ENCODE measurements around the gene TRIM34. TPM values are rescaled to one million over a fixed set of nuclear protein-coding genes. Genes with fewer than 3 reads are reported as not detected.

Gene TRIM34
- total RNA-seq, 1 experiment from 2014 or later = 1.5 TPM

DNA sequence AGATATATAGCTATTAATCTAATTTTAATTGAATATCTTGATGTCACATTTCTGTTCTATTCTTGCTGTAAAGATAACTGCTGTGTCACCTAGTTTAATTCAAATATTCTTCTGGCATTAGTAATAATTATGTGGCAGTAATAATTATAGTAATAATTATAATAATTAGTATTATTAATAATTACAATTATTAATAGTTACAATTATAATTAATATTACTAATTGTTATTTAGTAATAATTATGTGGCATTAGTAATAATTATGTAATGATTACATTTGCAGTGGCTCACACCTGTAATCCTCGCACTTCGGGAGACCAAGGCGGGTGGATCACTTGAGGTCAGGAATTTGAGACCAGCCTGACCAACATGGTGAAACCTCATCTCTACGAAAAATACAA lies 61.6 kb downstream of the TRIM34 start:
- ChIA-PET CTCF (interaction anchor here (1.3 kb wide), 1 partner anchor 83 kb away, joined by 5 read pairs; no protein-coding TSS in a partner anchor), POLR2A (no interaction called here)
- Histone ChIP-seq H3K4me1 (ENCODE audit: control insufficient read depth, insufficient read depth, low read length) (peaks cover 3% of the 10 kb centered on the region; the same call in 1 of the 2 replicates), H3K4me3 (ENCODE audit: low read depth in 2 of 2, low read length in 2 of 2) (no peak overlapping the region), H3K9me3 (ENCODE audit: control insufficient read depth, insufficient read depth, low read depth, low read length) (no peaks in the 10 kb centered on the region), H3K27me3 (ENCODE audit: control insufficient read depth, insufficient read depth, low read length) (no peaks in the 10 kb centered on the region), H3K27ac (ENCODE audit: low read length) (no peak overlapping the region), H3K36me3 (ENCODE audit: control insufficient read depth, insufficient read depth, low read length) (no peaks in the 10 kb centered on the region)
- TF ChIP-seq SIN3A (IDR thresholded peaks at IDR 0.05; ENCODE audit: borderline replicate concordance, insufficient read depth, low read depth, low read length) (no peak), REST (IDR thresholded peaks at IDR 0.05; ENCODE audit: insufficient read depth in 1 of 2, low read depth in 2 of 2, low read length in 1 of 2) (no peak), TCF7L2 (IDR thresholded peaks at IDR 0.05; ENCODE audit: low read depth, low read length) (no peak), CTCF (IDR thresholded peaks at IDR 0.05) (no peak), POLR2AphosphoS5 (IDR thresholded peaks at IDR 0.05; ENCODE audit: low read depth, low read length) (no peak)
- in situ Hi-C loops (cut with HindIII; ENCODE audit: low pct_unique_long_range_greater_than_20kb, low sequenced_read_pairs) = no loop called here
- ATAC-seq = no peak
- DNase-seq (ENCODE audit: low read depth, low spot score) = no peak
- no TSS peak for BruUV-seq (replicated peaks)
- intact Hi-C loops (cut with micrococcal nuclease; ENCODE audit: unreplicated experiment) = loop anchor here (5.0 kb wide), 1 partner anchor 89 kb away; the partner anchor contains the start of gene TRIM6

DNA sequence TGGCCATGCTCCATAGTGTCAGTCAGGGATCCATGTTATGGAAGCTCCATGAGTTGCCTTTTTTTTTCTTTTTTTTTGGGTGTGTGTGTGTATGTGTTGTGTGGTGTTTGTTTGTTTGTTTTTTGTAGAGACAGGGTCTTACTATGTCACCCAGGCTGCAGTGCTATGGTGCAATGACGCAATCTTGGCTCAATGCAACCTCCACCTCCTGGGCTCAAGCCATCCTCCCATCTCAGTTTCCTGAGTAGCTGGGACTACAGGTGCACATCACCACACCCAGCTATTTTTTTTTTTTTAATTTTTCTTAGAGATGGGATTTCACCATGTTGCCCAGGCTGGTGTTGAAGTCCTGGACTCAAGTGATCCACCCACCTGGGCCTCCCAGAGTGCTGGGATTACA lies 63.7 kb downstream of the TRIM34 start:
- intact Hi-C loops (cut with micrococcal nuclease; ENCODE audit: unreplicated experiment) (loop anchor here (5.0 kb wide), 1 partner anchor 91 kb away; the partner anchor contains the start of gene TRIM6), in situ Hi-C loops (cut with HindIII; ENCODE audit: low pct_unique_long_range_greater_than_20kb, low sequenced_read_pairs) (no loop called here)
- no peaks in the 10 kb centered on the region for H3K9me3 ChIP-seq (ENCODE audit: control insufficient read depth, insufficient read depth, low read depth, low read length)
- no peak for ATAC-seq
- DNase-seq (ENCODE audit: low read depth, low spot score) = no peak
- TF ChIP-seq CTCF (IDR thresholded peaks at IDR 0.05) (no peak), REST (IDR thresholded peaks at IDR 0.05; ENCODE audit: insufficient read depth in 1 of 2, low read depth in 2 of 2, low read length in 1 of 2) (no peak), TCF7L2 (IDR thresholded peaks at IDR 0.05; ENCODE audit: low read depth, low read length) (no peak), POLR2AphosphoS5 (IDR thresholded peaks at IDR 0.05; ENCODE audit: low read depth, low read length) (no peak), SIN3A (IDR thresholded peaks at IDR 0.05; ENCODE audit: borderline replicate concordance, insufficient read depth, low read depth, low read length) (no peak)
- H3K4me3 ChIP-seq (ENCODE audit: low read depth in 2 of 2, low read length in 2 of 2) = no peak overlapping the region
- ChIA-PET POLR2A (interaction anchor here (0.7 kb wide), 1 partner anchor 558 kb away, joined by 3 read pairs; no protein-coding TSS in a partner anchor), CTCF (no interaction called here)
- no peaks in the 10 kb centered on the region for H3K27me3 ChIP-seq (ENCODE audit: control insufficient read depth, insufficient read depth, low read length)
- H3K27ac ChIP-seq (ENCODE audit: low read length) = no peak overlapping the region
- BruUV-seq (replicated peaks) = no TSS peak
- no peaks in the 10 kb centered on the region for H3K36me3 ChIP-seq (ENCODE audit: control insufficient read depth, insufficient read depth, low read length)
- peaks cover 3% of the 10 kb centered on the region; the same call in 1 of the 2 replicates for H3K4me1 ChIP-seq (ENCODE audit: control insufficient read depth, insufficient read depth, low read length)

All from Panc1 (cell line).